Stomach (tissue), 9 donors: ENCODE results near the gene LRMDA. TPM values are rescaled to one million over a fixed set of nuclear protein-coding genes. Genes with fewer than 3 reads are reported as not detected.
A peak's percentile ranks its signal among the peaks of the same experiment; 100 is the strongest.

Source experiments
- DNase-seq, 2 donors: peaks; one replicate each; pipeline versions ENCODE4 v3.0.0 to v3.0.0-alpha.2; 2013 to 2019
- H3K27ac ChIP-seq, 5 donors: fragments of 200-600 bp in 4 of 5; sonication (generic) in 4 of 5; one replicate each; pipeline ENCODE4 v1.5.1; 2013 to 2019; ENCODE audit warnings: mild to moderate bottlenecking in 1 of 5, moderate library complexity in 1 of 5
- H3K27me3 ChIP-seq, 3 donors: fragments of 200-600 bp; sonication (generic); one replicate each; pipeline ENCODE4 v1.5.1; 2017 to 2019; ENCODE audit warnings: mixed run types in 1 of 3
- H3K36me3 ChIP-seq, 4 donors: fragments of 200-600 bp; sonication (generic); 1 replicate in 3 of 4; 2 replicates in 1 of 4; pipeline ENCODE4 v1.5.1; 2016 to 2019
- H3K4me1 ChIP-seq, 4 donors: fragments of 200-600 bp; sonication (generic); one replicate each; pipeline ENCODE4 v1.5.1; 2016 to 2019
- H3K4me3 ChIP-seq, 4 donors: fragments of 200-600 bp; sonication (generic) in 3 of 4; one replicate each; pipeline ENCODE4 v1.5.1; 2016 to 2019; ENCODE audit warnings: mild to moderate bottlenecking in 1 of 4
- H3K9me3 ChIP-seq, 4 donors: fragments of 200-600 bp; sonication (generic); one replicate each; pipeline ENCODE4 v1.5.1; 2016 to 2019
- CTCF ChIP-seq, 7 experiments: fragments of 450-650 bp in 4 of 7; fragments of 200-600 bp in 3 of 7; sonication (generic) in 3 of 7; IDR thresholded peaks; one replicate each; pipeline ENCODE4 v1.5.1; 2016 to 2019; ENCODE audit warnings: antibody characterized with exemption in 7 of 7, control low read depth in 2 of 7, mild to moderate bottlenecking in 1 of 7
- EP300 ChIP-seq: sonication (generic); formaldehyde crosslinking; IDR thresholded peaks from one replicate; pipeline ENCODE4 v1.6.1; 2017; ENCODE audit warnings: antibody characterized with exemption
- POLR2A ChIP-seq, 4 donors: fragments of 450-650 bp; IDR thresholded peaks; one replicate each; pipeline ENCODE4 v1.6.1; 2016; ENCODE audit warnings: antibody characterized with exemption in 4 of 4, control low read depth in 2 of 4, mild to moderate bottlenecking in 1 of 4, moderate library complexity in 1 of 4
- POLR2AphosphoS5 ChIP-seq, 3 donors: sonication (generic); formaldehyde crosslinking; IDR thresholded peaks; one replicate each; pipeline ENCODE4 v1.6.1; 2016; ENCODE audit warnings: antibody characterized with exemption in 3 of 3
- WGBS, 5 donors: extraction: QIAGEN DNeasy Blood & Tissue Kit in 3 of 5; methylation state at CpG; one replicate each; pipeline versions ENCODE4 v1.1.5 to v1.1.7; 2013 to 2018; 5-methylcytosine and 5-hydroxymethylcytosine counted together
- intact Hi-C: fragments of 100-400 bp; cut with DNase I; formaldehyde crosslinking; loops from one replicate; pipeline ENCODE4 v1.15.1; 2023; ENCODE audit warnings: low total_unique reads
- polyA plus RNA-seq, 3 donors: library from polyadenylated mRNA; stranded (reverse); fragments of 200-250 nt; gene quantifications; one replicate each; pipeline ENCODE4 v1.2.3, GENCODE V29; 2013
- total RNA-seq, 5 donors: library from RNA; depleted of rRNA; stranded (reverse); fragments of >200 nt; gene quantifications; one replicate each; pipeline versions ENCODE4 v1.1.0 to v1.2.3, GENCODE V29; 2014 to 2016
- donor health status: healthy with polysubstance abuse.
- donor health status: Bipolar disorder and iron deficiency.
- donor health status: healthy.

LRMDA gene
- total and polyA plus RNA-seq, 8 donors, result 1.3 to 30.2 (median 13.6) TPM; not detected in 1

GRCh38 chr10:76242956-76243355 lies 811.5 kb downstream of the LRMDA start:
- TF ChIP-seq CTCF (IDR thresholded peaks at IDR 0.05) (no peak), EP300 (no peak), POLR2A (IDR thresholded peaks at IDR 0.05) (no peak), POLR2AphosphoS5 (IDR thresholded peaks at IDR 0.05) (no peak)
- Histone ChIP-seq H3K36me3 (no peaks in the 10 kb centered on the region), H3K4me1 (no peaks in the 10 kb centered on the region), H3K9me3 (no peaks in the 10 kb centered on the region), H3K4me3 (no peak overlapping the region), H3K27me3 (no peaks in the 10 kb centered on the region), H3K27ac (no peak overlapping the region)
- 47 to 60% (median 56%) methylated on average over 8 of the region's 8 CpGs for WGBS, 5 donors
- intact Hi-C loops, result no loop called here
- DNase-seq, result peak in 1 of 2 donors; percentile 25

- peak in 1 of 2 donors; percentile 82 for DNase-seq
- no peaks in the 10 kb centered on the region for H3K4me1 ChIP-seq
- intact Hi-C loops, result no loop called here
- H3K4me3 ChIP-seq, result no peak overlapping the region
- no peaks in the 10 kb centered on the region for H3K9me3 ChIP-seq
- 77 to 90% (median 82%) methylated on average over 5 of the region's 5 CpGs for WGBS, 5 donors
- TF ChIP-seq EP300, result no peak
- no peak for TF ChIP-seq POLR2A (IDR thresholded peaks at IDR 0.05)
- no peak for TF ChIP-seq POLR2AphosphoS5 (IDR thresholded peaks at IDR 0.05)
- TF ChIP-seq CTCF (IDR thresholded peaks at IDR 0.05), result no peak
- no peak overlapping the region for H3K27ac ChIP-seq
- H3K27me3 ChIP-seq, result no peaks in the 10 kb centered on the region
- no peaks in the 10 kb centered on the region for H3K36me3 ChIP-seq
Measured at GRCh38 chr10:76244061-76244686, 812.8 kb downstream of the LRMDA start.

GRCh38 chr10:76245951-76246495 lies 814.6 kb downstream of the LRMDA start:
- intact Hi-C loops, result no loop called here
- DNase-seq, result no peak
- H3K27me3 ChIP-seq, result no peaks in the 10 kb centered on the region
- H3K36me3 ChIP-seq, result no peaks in the 10 kb centered on the region
- no peaks in the 10 kb centered on the region for H3K9me3 ChIP-seq
- 87 to 93% (median 92%) methylated on average over 7 of the region's 7 CpGs for WGBS, 5 donors
- TF ChIP-seq CTCF (IDR thresholded peaks at IDR 0.05), result no peak
- TF ChIP-seq POLR2A (IDR thresholded peaks at IDR 0.05), result no peak
- no peak for TF ChIP-seq POLR2AphosphoS5 (IDR thresholded peaks at IDR 0.05)
- TF ChIP-seq EP300, result no peak
- no peaks in the 10 kb centered on the region for H3K4me1 ChIP-seq
- H3K4me3 ChIP-seq, result no peak overlapping the region
- no peak overlapping the region for H3K27ac ChIP-seq

- H3K9me3 ChIP-seq, result no peaks in the 10 kb centered on the region
- no peak overlapping the region for H3K4me3 ChIP-seq
- no peaks in the 10 kb centered on the region for H3K36me3 ChIP-seq
- H3K27me3 ChIP-seq, result no peaks in the 10 kb centered on the region
- H3K27ac ChIP-seq, result no peak overlapping the region
- H3K4me1 ChIP-seq, result peaks cover 0 to 7% (median 2%) of the 10 kb centered on the region in 4 donors
- DNase-seq, result no peak
- intact Hi-C loops, result no loop called here
- 94 to 100% (median 100%) methylated on average over 1 of the region's 1 CpG for WGBS, 5 donors
- TF ChIP-seq POLR2A (IDR thresholded peaks at IDR 0.05) (no peak), EP300 (no peak), CTCF (IDR thresholded peaks at IDR 0.05) (no peak), POLR2AphosphoS5 (IDR thresholded peaks at IDR 0.05) (no peak)
Measured at GRCh38 chr10:76248649-76249200, 817.3 kb downstream of the LRMDA start.
